Measurements from ENCODE around the gene SGCD.

Gene SGCD

DNA sequence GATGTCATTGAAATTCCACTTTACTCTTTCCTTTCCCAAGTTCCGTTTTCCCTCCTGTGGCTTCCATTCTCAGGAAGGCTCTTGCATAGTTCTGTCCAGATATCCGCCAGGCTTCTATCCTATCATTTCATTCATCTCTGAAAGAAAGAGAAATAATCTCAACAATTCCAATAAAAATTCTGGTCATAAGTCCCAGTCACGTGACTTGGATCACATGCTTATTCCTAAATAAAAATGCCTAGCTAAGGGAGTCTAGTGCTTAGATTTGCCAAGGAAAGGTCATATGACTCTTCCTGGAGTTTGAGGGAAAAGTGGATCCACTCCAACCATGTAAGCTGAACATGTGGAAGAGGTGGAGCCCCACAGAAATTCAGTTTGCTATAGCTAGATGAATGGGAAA is 377.2 kb downstream of the SGCD start:
- Histone ChIP-seq H3K4me1 (ENCODE audit: insufficient read depth, poor library complexity, severe bottlenecking) (no peaks in the 10 kb centered on the region), H3K9me3 (ENCODE audit: severe bottlenecking) (peaks cover 3% of the 10 kb centered on the region), H3K4me3 (ENCODE audit: severe bottlenecking) (no peak overlapping the region), H3K36me3 (ENCODE audit: low read depth) (no peaks in the 10 kb centered on the region), H3K27me3 (ENCODE audit: insufficient read depth, poor library complexity, severe bottlenecking) (no peaks in the 10 kb centered on the region), H3K27ac (ENCODE audit: poor library complexity, severe bottlenecking) (no peak overlapping the region)
- ATAC-seq (ENCODE audit: low read depth) (no peak), DNase-seq (ENCODE audit: low spot score) (no peak)
- no peak for TF ChIP-seq CTCF (IDR thresholded peaks at IDR 0.05; ENCODE audit: poor library complexity, severe bottlenecking)

DNA sequence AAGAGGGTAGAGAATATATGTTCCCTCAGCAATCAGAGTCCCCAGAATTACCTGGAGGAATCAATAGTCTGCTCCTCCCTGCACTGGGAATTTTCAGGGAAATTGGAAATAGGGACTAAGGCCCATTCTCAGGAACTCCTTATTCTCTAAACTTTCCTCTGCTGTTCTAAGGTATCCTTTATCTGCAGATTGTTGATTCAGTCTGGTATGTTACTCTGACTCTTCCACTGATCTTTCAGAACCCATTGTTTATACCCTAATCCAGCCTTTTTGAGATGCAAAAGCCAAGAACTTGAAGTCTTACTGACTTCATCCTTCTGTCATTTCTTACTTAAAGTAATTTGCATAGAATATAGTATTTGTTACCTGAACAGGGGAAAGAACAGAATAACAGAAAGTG is 379.7 kb downstream of the SGCD start:
- Histone ChIP-seq H3K4me1 (ENCODE audit: insufficient read depth, poor library complexity, severe bottlenecking) (no peaks in the 10 kb centered on the region), H3K27ac (ENCODE audit: poor library complexity, severe bottlenecking) (no peak overlapping the region), H3K36me3 (ENCODE audit: low read depth) (no peaks in the 10 kb centered on the region), H3K27me3 (ENCODE audit: insufficient read depth, poor library complexity, severe bottlenecking) (no peaks in the 10 kb centered on the region), H3K9me3 (ENCODE audit: severe bottlenecking) (peaks cover 2% of the 10 kb centered on the region), H3K4me3 (ENCODE audit: severe bottlenecking) (no peak overlapping the region)
- ATAC-seq (ENCODE audit: low read depth): no peak
- TF ChIP-seq CTCF (IDR thresholded peaks at IDR 0.05; ENCODE audit: poor library complexity, severe bottlenecking): no peak
- DNase-seq (ENCODE audit: low spot score): no peak

GRCh38 chr5:156707750-156708149 is 380.8 kb downstream of the SGCD start:
- no peak for DNase-seq (ENCODE audit: low spot score)
- no peaks in the 10 kb centered on the region for H3K27me3 ChIP-seq (ENCODE audit: insufficient read depth, poor library complexity, severe bottlenecking)
- no peaks in the 10 kb centered on the region for H3K4me1 ChIP-seq (ENCODE audit: insufficient read depth, poor library complexity, severe bottlenecking)
- H3K4me3 ChIP-seq (ENCODE audit: severe bottlenecking): no peak overlapping the region
- ATAC-seq (ENCODE audit: low read depth): no peak
- H3K9me3 ChIP-seq (ENCODE audit: severe bottlenecking): peaks cover 2% of the 10 kb centered on the region
- H3K36me3 ChIP-seq (ENCODE audit: low read depth): no peaks in the 10 kb centered on the region
- no peak overlapping the region for H3K27ac ChIP-seq (ENCODE audit: poor library complexity, severe bottlenecking)
- no peak for TF ChIP-seq CTCF (IDR thresholded peaks at IDR 0.05; ENCODE audit: poor library complexity, severe bottlenecking)

GRCh38 chr5:156715287-156715686 is 388.3 kb downstream of the SGCD start:
- Histone ChIP-seq H3K27me3 (ENCODE audit: insufficient read depth, poor library complexity, severe bottlenecking) (no peaks in the 10 kb centered on the region), H3K9me3 (ENCODE audit: severe bottlenecking) (peaks cover under 1% of the 10 kb centered on the region), H3K27ac (ENCODE audit: poor library complexity, severe bottlenecking) (no peak overlapping the region), H3K36me3 (ENCODE audit: low read depth) (no peaks in the 10 kb centered on the region), H3K4me3 (ENCODE audit: severe bottlenecking) (no peak overlapping the region), H3K4me1 (ENCODE audit: insufficient read depth, poor library complexity, severe bottlenecking) (no peaks in the 10 kb centered on the region)
- DNase-seq (ENCODE audit: low spot score) (no peak), ATAC-seq (ENCODE audit: low read depth) (no peak)
- no peak for TF ChIP-seq CTCF (IDR thresholded peaks at IDR 0.05; ENCODE audit: poor library complexity, severe bottlenecking)

GRCh38 chr5:156716591-156717380 is 389.8 kb downstream of the SGCD start:
- no peak overlapping the region for H3K4me3 ChIP-seq (ENCODE audit: severe bottlenecking)
- H3K27me3 ChIP-seq (ENCODE audit: insufficient read depth, poor library complexity, severe bottlenecking): no peaks in the 10 kb centered on the region
- no peak for DNase-seq (ENCODE audit: low spot score)
- H3K27ac ChIP-seq (ENCODE audit: poor library complexity, severe bottlenecking): no peak overlapping the region
- no peak for TF ChIP-seq CTCF (IDR thresholded peaks at IDR 0.05; ENCODE audit: poor library complexity, severe bottlenecking)
- ATAC-seq (ENCODE audit: low read depth): no peak
- H3K36me3 ChIP-seq (ENCODE audit: low read depth): no peaks in the 10 kb centered on the region
- no peaks in the 10 kb centered on the region for H3K9me3 ChIP-seq (ENCODE audit: severe bottlenecking)
- H3K4me1 ChIP-seq (ENCODE audit: insufficient read depth, poor library complexity, severe bottlenecking): no peaks in the 10 kb centered on the region
